IPS DF 4.7 (cell line): ENCODE results near the gene TTLL8.

ENCODE experiments used
- DNase-seq: peaks from one replicate; pipeline ENCODE4 v3.0.0-alpha.2; 2013; ENCODE audit warnings: low spot score; ENCODE audit errors: extremely low read depth

TTLL8 gene

DNA sequence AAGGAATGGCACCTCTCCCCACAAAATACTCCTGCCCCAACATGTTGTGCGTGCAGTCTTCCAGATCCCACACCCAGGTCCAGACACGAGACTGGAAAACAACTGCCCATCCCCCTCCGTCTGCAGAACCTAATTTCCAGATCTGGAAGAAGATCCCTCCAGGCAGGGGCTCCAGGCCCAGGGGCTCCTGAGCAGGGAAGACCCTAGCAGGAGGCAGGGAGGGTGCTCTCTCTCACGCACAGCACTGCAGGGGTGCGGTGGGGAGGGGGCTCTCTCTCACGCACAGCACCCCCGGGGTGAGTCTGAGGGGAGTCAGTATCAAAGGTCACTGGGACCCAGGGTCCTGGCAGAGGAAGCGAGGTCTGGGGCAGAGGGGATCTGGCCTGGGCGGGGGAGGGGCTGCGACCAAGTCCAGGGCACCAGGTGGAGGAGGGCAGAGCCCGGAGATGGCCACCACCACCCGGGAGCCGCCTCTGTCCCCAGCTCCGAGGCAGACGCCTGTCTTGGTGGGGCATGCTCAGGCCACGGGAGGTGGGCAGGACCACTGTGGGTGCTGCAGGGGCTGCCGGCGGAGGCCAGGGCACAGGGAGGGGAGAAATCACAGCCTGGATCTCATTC lies 25.5 kb upstream of the TTLL8 start:
- no peak for DNase-seq

DNA sequence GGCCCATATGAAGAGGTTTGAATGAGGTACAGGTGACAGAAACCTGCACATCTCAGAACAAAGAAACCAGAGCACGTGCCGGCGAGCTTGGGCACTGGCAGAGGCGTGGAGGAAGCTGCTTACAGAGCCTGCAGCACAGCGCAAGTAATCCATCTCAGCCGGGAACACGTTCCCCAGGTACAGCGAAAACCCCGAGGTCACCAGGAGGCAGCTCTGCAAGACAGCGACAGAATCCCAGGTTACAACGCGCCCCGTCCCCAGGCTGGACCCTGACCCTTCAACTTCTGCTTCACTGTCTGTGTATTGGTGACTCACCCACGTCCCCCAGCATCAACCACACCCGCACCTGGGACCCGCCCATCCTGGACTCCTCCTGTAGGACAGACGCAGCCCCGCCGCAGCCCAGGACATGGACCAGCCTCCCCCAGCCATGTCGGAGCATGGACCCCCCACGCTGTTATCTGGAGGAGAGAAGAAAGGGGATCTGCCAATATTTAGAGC lies 24.9 kb upstream of the TTLL8 start:
- no peak for DNase-seq

DNA sequence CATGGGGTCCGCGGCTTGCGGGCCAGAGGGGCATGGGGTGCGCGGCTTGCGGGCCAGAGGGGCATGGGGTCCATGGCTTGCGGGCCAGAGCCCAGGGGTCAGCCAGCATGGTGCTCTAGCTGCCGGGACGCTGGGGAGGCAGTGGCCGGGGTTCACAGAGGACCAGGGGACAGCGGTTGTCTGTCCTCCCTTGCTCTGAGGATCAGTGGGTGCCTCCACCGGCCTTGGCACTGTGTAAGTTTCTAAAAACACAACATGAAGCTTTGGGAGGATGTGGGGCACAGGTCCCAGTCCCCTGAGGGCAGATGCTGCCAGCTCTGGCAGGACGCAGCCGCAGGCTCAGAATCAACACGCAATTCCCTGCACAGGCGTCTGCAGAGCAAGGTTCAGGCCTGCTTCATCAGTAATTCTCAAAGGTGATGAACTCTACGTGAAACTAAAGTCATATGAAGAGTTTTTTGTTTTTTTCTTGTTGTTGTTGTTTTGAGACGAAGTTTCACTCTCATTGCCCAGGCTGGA lies 24.2 kb upstream of the TTLL8 start:
- no peak for DNase-seq

- DNase-seq: no peak
Measured at GRCh38 chr22:50081426-50082196, 23.5 kb upstream of the TTLL8 start.

- no peak for DNase-seq
Measured at GRCh38 chr22:50080077-50080465, 22.0 kb upstream of the TTLL8 start.

- no peak for DNase-seq
Measured at GRCh38 chr22:50078761-50079160, 20.7 kb upstream of the TTLL8 start.

DNA sequence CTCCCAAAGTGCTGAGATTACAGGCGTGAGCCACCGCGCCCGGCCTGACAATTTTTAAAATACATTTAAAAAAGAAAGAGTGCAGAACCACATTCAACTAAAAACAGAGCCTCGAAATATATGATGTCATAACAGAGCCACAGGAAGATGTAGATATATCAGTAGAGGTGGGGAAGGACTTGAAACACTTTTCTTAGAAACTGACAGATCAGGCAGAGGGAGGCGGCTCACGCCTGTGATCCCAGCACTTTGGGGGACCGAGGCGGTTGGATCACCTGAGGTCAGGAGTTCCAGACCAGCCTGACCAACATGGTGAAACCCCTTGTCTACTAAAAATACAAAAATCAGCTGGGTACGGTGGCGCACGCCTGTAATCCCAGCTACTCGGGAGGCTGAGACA lies 20.1 kb upstream of the TTLL8 start:
- no peak for DNase-seq

- no peak for DNase-seq
Measured at GRCh38 chr22:50076646-50077535, 18.8 kb upstream of the TTLL8 start.

DNA sequence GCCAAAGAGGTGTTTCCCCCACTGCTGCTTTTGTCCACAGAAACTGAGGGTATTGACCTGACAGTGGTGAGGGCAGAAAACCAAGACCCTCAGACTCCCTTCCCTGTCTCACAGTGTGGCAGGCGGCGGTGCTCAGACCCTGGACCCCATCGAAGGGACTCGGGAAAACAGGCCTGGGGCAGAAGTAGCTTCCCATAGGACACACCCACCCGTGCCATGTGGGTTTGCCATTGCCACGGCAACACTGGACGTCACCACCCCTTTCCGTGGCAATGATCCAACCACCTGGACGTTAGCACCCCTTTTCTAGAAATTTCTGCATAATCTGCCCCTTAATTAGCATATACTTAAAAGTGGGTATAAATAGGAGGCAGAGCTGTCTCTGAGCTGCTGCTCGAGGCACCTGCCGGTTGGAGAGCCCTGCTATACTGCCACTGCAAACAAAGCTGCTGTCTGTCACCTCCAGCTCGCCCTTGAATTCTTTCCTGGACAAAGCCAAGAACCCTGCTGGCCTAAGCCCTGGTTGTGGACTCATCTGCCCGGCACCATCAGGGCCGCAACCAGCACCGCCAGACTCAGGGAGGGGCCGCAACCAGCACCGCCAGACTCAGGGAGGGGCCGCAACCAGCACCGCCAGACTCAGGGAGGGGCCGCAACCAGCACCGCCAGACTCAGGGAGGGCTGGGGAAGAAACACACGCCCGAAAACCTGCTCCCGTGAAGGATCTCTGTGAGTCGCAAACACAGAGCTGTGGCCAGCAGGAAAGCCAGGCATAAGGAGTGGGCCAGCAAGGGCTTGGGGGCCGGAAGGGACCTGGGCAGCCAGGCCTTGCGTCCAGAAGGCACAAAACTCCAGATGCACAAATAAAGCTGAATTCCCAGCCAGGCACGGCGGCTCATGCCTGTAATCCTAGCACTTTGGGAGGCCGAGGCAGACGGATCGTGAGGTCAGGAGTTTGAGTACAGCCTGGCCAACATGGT lies 16.7 kb upstream of the TTLL8 start:
- DNase-seq: no peak

DNA sequence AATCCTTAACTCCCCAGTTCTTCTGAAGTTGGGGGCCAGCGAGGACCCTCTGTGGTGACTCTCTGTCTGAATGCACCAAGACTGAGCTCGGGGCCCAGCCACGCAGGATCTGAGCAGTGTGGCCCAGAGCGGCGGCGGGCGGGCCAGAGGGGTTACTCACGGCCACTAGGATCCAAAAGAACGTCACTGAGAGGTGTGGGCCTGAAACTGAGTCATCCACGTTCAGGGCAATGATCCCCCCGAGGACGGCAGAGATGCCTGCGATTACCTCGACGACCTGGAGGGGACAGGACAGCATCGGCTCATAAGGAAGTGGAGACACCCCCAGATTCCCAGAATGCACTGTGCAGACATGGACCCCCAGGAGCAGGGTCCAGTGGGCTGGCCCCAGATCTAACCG lies 16.0 kb upstream of the TTLL8 start:
- DNase-seq: no peak

- no peak for DNase-seq
Measured at GRCh38 chr22:50072714-50073538, 14.8 kb upstream of the TTLL8 start.

- no peak for DNase-seq
Measured at GRCh38 chr22:50072167-50072555, 14.1 kb upstream of the TTLL8 start.

GRCh38 chr22:50071432-50072166 lies 13.5 kb upstream of the TTLL8 start:
- DNase-seq: no peak

- DNase-seq: no peak
Measured at GRCh38 chr22:50070366-50070765, 12.3 kb upstream of the TTLL8 start.

GRCh38 chr22:50068096-50068495 lies 10.0 kb upstream of the TTLL8 start:
- no peak for DNase-seq

DNA sequence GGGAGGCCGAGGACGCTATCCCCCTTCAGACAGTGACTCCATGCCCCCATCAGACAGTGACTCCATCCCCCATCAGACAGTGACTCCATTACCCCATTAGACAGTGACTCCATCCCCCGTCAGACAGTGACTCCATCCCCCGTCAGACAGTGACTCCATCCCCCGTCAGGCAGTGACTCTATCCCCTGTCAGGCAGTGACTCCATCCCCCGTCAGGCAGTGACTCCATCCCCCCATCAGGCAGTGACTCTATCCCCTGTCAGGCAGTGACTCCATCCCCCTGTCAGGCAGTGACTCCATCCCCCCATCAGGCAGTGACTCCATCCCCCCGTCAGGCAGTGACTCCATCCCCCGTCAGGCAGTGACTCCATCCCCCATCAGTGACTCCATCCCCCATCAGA lies 9.1 kb upstream of the TTLL8 start:
- DNase-seq: no peak

GRCh38 chr22:50064453-50064852 lies 6.4 kb upstream of the TTLL8 start:
- DNase-seq: no peak

- no peak for DNase-seq
Measured at GRCh38 chr22:50063589-50064393, 5.7 kb upstream of the TTLL8 start.
